NCI-H748 treated with DMSO at 0.1 percent for 48 hours (cell line): ENCODE data around the gene TNFRSF1B.

ENCODE experiments used
- DNase-seq: peaks from one replicate; lab custom pipeline; 2025; lab: John Stamatoyannopoulos, UW

Gene TNFRSF1B

GRCh38 chr1:12176298-12177118 lies 9.7 kb downstream of the TNFRSF1B start:
- DNase-seq = no peak

GRCh38 chr1:12177156-12177998 lies 10.6 kb downstream of the TNFRSF1B start:
- DNase-seq = no peak

- DNase-seq = no peak
Measured at GRCh38 chr1:12177999-12178441, 11.2 kb downstream of the TNFRSF1B start.

GRCh38 chr1:12178511-12178910 lies 11.7 kb downstream of the TNFRSF1B start:
- no peak for DNase-seq

- DNase-seq = no peak
Measured at GRCh38 chr1:12179111-12179519, 12.3 kb downstream of the TNFRSF1B start.

- DNase-seq = no peak
Measured at GRCh38 chr1:12179676-12180075, 12.9 kb downstream of the TNFRSF1B start.

GRCh38 chr1:12180315-12180714 lies 13.5 kb downstream of the TNFRSF1B start:
- DNase-seq = no peak

- DNase-seq = no peak
Measured at GRCh38 chr1:12180903-12181302, 14.1 kb downstream of the TNFRSF1B start.

GRCh38 chr1:12181568-12181967 lies 14.8 kb downstream of the TNFRSF1B start:
- DNase-seq = no peak

GRCh38 chr1:12182410-12182984 lies 15.7 kb downstream of the TNFRSF1B start:
- no peak for DNase-seq

GRCh38 chr1:12183095-12183794 lies 16.5 kb downstream of the TNFRSF1B start:
- no peak for DNase-seq

- no peak for DNase-seq
Measured at GRCh38 chr1:12184008-12184681, 17.4 kb downstream of the TNFRSF1B start.

- DNase-seq = no peak
Measured at GRCh38 chr1:12185036-12185917, 18.5 kb downstream of the TNFRSF1B start.

- no peak for DNase-seq
Measured at GRCh38 chr1:12185918-12186678, 19.3 kb downstream of the TNFRSF1B start.

GRCh38 chr1:12186679-12186985 lies 19.8 kb downstream of the TNFRSF1B start:
- DNase-seq = no peak

- no peak for DNase-seq
Measured at GRCh38 chr1:12188115-12188514, 21.3 kb downstream of the TNFRSF1B start.

- no peak for DNase-seq
Measured at GRCh38 chr1:12188657-12189327, 22.0 kb downstream of the TNFRSF1B start.

- no peak for DNase-seq
Measured at GRCh38 chr1:12189328-12189682, 22.5 kb downstream of the TNFRSF1B start.
